ENCODE results near the gene OR51E2. TPM values are rescaled to one million over a fixed set of nuclear protein-coding genes. Genes with fewer than 3 reads are reported as not detected.
A peak's percentile ranks its signal among the peaks of the same experiment; 100 is the strongest.
"Not testable (repeated sequence)": the region's sequence is repeated elsewhere in the genome, so short reads cannot be mapped to it uniquely, and the experiment has no call there.

The OR51E2 gene, protein sequence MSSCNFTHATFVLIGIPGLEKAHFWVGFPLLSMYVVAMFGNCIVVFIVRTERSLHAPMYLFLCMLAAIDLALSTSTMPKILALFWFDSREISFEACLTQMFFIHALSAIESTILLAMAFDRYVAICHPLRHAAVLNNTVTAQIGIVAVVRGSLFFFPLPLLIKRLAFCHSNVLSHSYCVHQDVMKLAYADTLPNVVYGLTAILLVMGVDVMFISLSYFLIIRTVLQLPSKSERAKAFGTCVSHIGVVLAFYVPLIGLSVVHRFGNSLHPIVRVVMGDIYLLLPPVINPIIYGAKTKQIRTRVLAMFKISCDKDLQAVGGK
- polyA plus RNA-seq (ENCODE audit: insufficient read depth in 1 of 5, insufficient read length in 5 of 5, low replicate concordance in 1 of 5) = under 1 TPM; 0.09 to 0.28 (median 0.14) TPM
- long read RNA-seq, donor 1 = 0 reads
- long read RNA-seq, donor 2 = 0 reads
- long read RNA-seq, donor 3 = 0 reads
- long read RNA-seq, donor 4 = 0 reads
- long read RNA-seq, donor 5 = 0 reads
- long read RNA-seq, donor 6 = 0 reads
- long read RNA-seq, donor 7 = 0 reads
- long read RNA-seq, donor 8 = 0 reads

- no peak for DNase-seq
Measured at GRCh38 chr11:4697585-4697984, at the start of gene OR51E2. Gene OR51E2, minus strand, starts transcription at chr11:4697853. Its CDS starts 15,142 bp downstream, at chr11:4682711.

- no peak for DNase-seq
Measured at GRCh38 chr11:4740735-4741134, 43.1 kb upstream of the OR51E2 start.

DNA sequence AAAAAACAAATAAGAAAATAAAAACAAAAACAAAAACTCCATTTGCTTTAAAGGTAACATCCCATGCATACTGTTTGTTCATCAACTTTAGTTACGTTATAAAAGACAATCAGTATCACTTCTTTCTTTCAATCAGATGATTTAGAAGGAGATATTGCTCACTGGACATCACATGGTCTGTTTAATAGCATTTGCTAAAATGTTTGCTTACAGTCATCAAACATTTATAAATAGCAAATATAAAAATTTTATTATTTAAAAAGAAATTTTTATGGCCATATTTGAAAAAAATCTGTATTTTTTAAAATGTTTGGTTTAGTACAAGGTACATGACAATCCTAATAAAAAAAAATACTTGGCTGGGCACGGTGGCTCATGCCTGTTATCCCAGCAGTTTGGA is 29.5 kb upstream of the OR51E2 start:
- no peak for DNase-seq

GRCh38 chr11:4722616-4723534 is 25.2 kb upstream of the OR51E2 start:
- DNase-seq = not testable (repeated sequence)

- DNase-seq = no peak
Measured at GRCh38 chr11:4714300-4714699, 16.6 kb upstream of the OR51E2 start.

DNA sequence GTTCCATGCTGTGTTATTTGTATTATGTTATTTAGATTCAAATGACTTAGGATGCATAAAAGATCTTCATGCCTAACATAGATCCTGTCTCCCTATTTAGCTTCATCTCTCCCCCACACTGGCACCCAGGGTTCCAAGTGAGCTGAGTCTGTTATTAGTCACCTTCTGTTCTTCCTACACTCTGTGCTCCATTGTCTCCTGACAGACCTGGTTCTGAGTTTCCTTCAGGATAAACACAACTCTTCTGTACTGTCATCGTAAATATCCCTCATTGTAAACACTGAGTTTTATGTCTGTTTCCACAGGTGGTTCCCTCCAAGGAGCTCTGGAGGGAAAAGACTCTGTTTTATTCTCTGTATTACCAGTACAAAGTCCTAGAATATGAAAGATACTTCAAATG is 15.6 kb upstream of the OR51E2 start:
- DNase-seq = no peak

GRCh38 chr11:4704790-4705334 is 7.2 kb upstream of the OR51E2 start:
- DNase-seq = no peak

- DNase-seq = peak in 1 of 2 donors; percentile 2
Measured at GRCh38 chr11:4704054-4704789, 6.6 kb upstream of the OR51E2 start, which contains the start of gene MMP26. Gene MMP26, plus strand, starts transcription at chr11:4704784.

- no peak for DNase-seq
Measured at GRCh38 chr11:4700436-4700820, 2.8 kb upstream of the OR51E2 start.

- DNase-seq = no peak
Measured at GRCh38 chr11:4699697-4700435, 2.2 kb upstream of the OR51E2 start.

DNA sequence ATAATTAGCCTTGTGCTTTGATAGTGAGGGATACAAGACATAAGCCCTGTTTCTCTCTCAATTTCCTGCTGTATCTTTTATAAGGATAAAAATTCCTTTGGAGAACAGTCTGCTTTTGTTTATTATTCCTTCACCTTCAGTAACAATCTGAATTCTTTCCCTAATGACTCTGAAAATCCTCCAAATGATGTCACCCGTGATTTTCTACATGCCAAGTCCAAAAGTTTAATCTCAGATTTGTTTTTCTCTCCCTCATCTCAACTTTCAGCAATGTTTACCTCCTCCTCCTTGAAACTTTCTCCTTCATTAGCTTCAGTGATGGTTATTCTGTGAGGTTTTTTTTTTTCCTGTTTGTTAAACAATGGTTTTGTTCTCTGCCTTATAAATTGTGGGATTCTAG is 2.2 kb downstream of the OR51E2 start:
- DNase-seq = no peak

DNA sequence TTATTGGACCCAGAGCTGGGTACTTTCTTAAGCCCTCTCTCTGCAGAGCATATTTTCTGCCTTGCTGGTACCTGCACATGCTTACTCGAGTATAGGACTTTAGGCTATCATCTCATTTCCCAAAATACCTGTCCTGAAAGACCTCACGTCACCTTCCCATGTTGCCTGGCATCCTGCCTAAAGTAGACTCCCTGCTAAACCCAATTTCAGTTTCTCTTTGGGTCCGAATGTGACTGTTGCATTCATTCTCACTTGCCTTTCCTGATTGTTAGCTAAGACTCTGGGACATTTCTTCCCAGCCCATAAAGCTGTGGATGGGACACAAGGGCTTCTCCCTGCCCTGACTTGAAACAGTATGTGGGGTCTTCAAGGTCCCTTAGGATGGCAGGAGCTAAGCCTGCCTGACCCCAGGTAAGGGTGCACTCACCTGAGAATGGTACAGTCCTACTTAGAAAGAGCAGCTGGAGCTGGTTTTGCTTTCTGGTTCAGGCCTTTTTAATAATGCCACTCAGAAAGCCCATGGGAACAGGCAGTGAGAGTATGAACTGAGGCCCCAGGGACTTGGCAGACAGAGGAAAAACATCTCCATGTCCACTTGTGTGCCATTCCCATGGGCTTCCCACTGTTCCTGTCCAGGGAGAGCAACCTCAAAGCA is 12.9 kb downstream of the OR51E2 start:
- no peak for DNase-seq

GRCh38 chr11:4682623-4683419 is 14.8 kb downstream of the OR51E2 start:
- DNase-seq = no peak

DNA sequence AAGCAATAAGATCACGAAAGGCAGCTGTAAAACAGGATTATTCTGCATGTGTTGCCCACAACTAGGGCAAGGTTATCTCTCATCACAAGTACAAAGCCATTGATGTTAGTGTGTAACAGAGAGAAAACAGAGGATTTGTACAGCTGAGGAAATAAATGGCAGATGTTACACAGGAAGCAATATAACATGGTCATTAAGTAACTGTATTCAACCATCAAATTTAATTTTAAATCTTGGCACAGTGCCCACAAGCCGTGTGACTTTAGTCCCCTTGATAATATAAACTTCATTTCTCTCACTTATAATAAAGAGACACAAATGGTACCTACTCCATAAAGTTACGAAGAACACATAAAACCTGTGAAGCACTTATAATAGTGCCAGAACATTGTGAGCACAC is 17.3 kb downstream of the OR51E2 start:
- no peak for DNase-seq

DNA sequence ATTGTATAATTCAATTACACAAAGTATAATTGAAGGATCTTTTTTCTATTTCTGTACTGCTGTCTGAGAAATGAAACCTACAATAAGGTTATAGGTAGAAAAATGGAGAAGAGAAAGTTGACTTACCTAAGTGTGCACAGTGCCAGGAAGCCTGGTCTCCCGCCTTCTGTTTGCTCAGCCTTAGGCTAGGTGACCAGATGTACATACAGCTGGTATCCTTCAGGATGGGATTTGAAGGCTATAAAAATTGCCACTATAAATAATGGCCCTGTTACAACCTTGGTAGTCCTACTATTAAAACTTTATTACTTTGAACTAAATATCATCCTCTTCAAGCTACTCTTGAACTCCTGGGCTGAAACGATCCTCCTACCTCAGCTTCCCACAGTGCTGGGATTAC is 19.7 kb downstream of the OR51E2 start:
- no peak for DNase-seq

DNA sequence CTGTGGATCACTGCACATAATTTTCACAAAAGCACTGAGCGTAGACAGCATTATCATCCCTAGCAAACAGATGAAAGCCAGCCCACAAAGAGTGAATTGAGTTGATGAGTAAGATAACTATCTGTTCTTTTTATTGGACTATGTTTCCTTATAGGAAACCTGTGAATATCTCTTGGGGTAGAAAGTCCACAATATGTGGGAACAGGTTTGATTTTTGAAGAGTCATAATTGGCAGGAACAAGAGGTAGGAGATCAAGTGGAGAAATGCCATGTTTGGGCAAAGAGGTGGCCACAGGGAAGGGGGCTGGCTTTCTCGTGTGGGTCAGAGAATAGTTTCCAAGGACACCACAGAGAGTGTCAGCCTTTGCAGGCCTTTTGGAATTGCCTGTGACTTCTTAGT is 23.9 kb downstream of the OR51E2 start:
- DNase-seq = no peak

- no peak for DNase-seq
Measured at GRCh38 chr11:4672470-4672869, 25.2 kb downstream of the OR51E2 start.

GRCh38 chr11:4671741-4672140 is 25.9 kb downstream of the OR51E2 start:
- DNase-seq = no peak

DNA sequence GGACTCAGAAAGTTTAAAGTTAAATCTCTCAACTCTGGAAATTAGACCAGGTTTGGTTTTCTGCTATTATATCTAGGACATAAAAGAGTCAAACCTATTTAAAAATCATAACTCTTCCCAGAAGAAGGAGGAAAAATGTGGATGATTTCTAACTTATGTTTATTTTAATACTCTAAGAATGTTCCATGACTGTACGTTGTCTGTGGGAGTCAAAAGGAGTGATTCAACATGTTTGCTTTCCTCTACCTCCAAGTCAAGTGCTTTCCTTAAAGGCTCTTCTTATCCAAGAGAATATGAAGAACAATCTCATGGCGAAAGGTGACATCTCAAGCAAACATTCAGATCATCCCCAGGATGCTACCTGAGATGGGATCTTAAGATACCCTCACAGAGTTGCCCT is 32.2 kb downstream of the OR51E2 start:
- DNase-seq = no peak

All from right lung (tissue), 10 donors.